Ovary (tissue), 9 donors: ENCODE results near the gene GPA33. TPM values are rescaled to one million over a fixed set of nuclear protein-coding genes. Genes with fewer than 3 reads are reported as not detected.

Experiments used
- DNase-seq, 5 donors: peaks; one replicate each; pipeline ENCODE4 v3.0.0-alpha.2; 2019 to 2020
- H3K27ac ChIP-seq, 2 donors: fragments of 200-600 bp; one replicate each; pipeline versions ENCODE4 v1.5.1 to v1.8.0; 2019 to 2022
- H3K27me3 ChIP-seq: fragments of 200-600 bp; one replicate; pipeline ENCODE4 v1.8.0; 2022
- H3K36me3 ChIP-seq: fragments of 200-600 bp; sonication (generic); one replicate; pipeline ENCODE4 v1.5.1; 2019
- H3K4me1 ChIP-seq: one replicate; pipeline ENCODE4 v1.8.1; 2013; ENCODE audit warnings: mild to moderate bottlenecking, moderate library complexity; ENCODE audit not compliant: insufficient read depth
- H3K4me3 ChIP-seq: fragments of 200-600 bp; sonication (generic); one replicate; pipeline ENCODE4 v1.5.1; 2017
- H3K9me3 ChIP-seq, 2 donors: fragments of 200-600 bp in 1 of 2; sonication (generic) in 1 of 2; one replicate each; pipeline versions ENCODE4 v1.5.1 to v1.8.1; 2013 to 2019; ENCODE audit warnings: mild to moderate bottlenecking in 1 of 2, moderate library complexity in 1 of 2
- CTCF ChIP-seq, 3 donors: fragments of 450-650 bp in 2 of 3; fragments of 200-600 bp in 1 of 3; IDR thresholded peaks; one replicate each; pipeline versions ENCODE4 v1.5.1 to v1.8.0; 2016 to 2022; ENCODE audit warnings: antibody characterized with exemption in 3 of 3, mild to moderate bottlenecking in 1 of 3
- EP300 ChIP-seq: sonication (generic); formaldehyde crosslinking; IDR thresholded peaks from one replicate; pipeline ENCODE4 v1.6.1; 2017; ENCODE audit warnings: antibody characterized with exemption
- POLR2A ChIP-seq: fragments of 450-650 bp; IDR thresholded peaks from one replicate; pipeline ENCODE4 v1.6.1; 2017; ENCODE audit warnings: antibody characterized with exemption, mild to moderate bottlenecking, moderate library complexity
- WGBS, 3 donors: extraction: QIAGEN DNeasy Blood & Tissue Kit in 1 of 3; methylation state at CpG; one replicate each; pipeline versions ENCODE4 v1.1.5 to v1.1.7; 2013 to 2017; 5-methylcytosine and 5-hydroxymethylcytosine counted together
- intact Hi-C, 4 donors: fragments of 100-400 bp; cut with DNase I; formaldehyde crosslinking; loops; one replicate each; pipeline versions ENCODE4 v1.11.0 to v1.15.1; 2022 to 2023
- polyA plus RNA-seq, 2 donors: library from polyadenylated mRNA; stranded (reverse); fragments of 200-250 nt in 1 of 2; fragments of 350-450 nt in 1 of 2; fragmentation: Illumina TruSeq in 1 of 2; extraction: RNeasy Lipid Tissue Mini Kit (QIAGEN cat#74804) in 1 of 2; gene quantifications; one replicate each; pipeline ENCODE4 v1.2.3, GENCODE V29; 2013 to 2014
- small RNA-seq: library from RNA; depleted of rRNA; stranded (forward); fragments of <200 nt; gene quantifications from one replicate; pipeline ENCODE3, GENCODE V24; 2016
- total RNA-seq, 7 donors: library from RNA; depleted of rRNA in 2 of 7; stranded (reverse); fragments of >200 nt in 2 of 7; fragmentation: NEBNext Ultra II Directional in 3 of 7; extraction: Animal tissue kit (Norgen Biotek cat#: 25700) in 3 of 7; gene quantifications; one replicate each; pipeline versions ENCODE4 v1.1.0 to v1.2.4, GENCODE V29; 2016 to 2023
- donor health status: DM: no; HTN: no; CAD: no; lungs with moderate emphysema.
- donor health status: DM: no; HTN: no; CAD: no.
- donor health status: Bipolar disorder and iron deficiency.
- donor health status: DM: yes; HTN: yes; CAD: no.
- donor health status: DM: no; HTN: no; CAD: no.
- donor health status: DM: yes; HTN: yes; CAD: no.

Gene GPA33
- total and polyA plus RNA-seq, 9 donors, result 0.06 to 1.3 (median 0.43) TPM; not detected in 5

GRCh38 chr1:167011560-167012191 is 78.5 kb downstream of the GPA33 start:
- intact Hi-C loops, result no loop called here
- Histone ChIP-seq H3K36me3 (no peaks in the 10 kb centered on the region), H3K4me3 (no peak overlapping the region), H3K4me1 (no peaks in the 10 kb centered on the region), H3K9me3 (no peaks in the 10 kb centered on the region), H3K27ac (no peak overlapping the region), H3K27me3 (no peaks in the 10 kb centered on the region)
- TF ChIP-seq EP300 (no peak), POLR2A (no peak), CTCF (IDR thresholded peaks at IDR 0.05) (no peak)
- WGBS, 3 donors, result 78 to 92% (median 91%) methylated on average over 1 of the region's 1 CpG
- no peak for DNase-seq

- Histone ChIP-seq H3K4me3 (no peak overlapping the region), H3K27ac (no peak overlapping the region), H3K36me3 (no peaks in the 10 kb centered on the region), H3K9me3 (no peaks in the 10 kb centered on the region), H3K4me1 (no peaks in the 10 kb centered on the region), H3K27me3 (no peaks in the 10 kb centered on the region)
- no peak for DNase-seq
- intact Hi-C loops, result no loop called here
- WGBS, 3 donors, result 65 to 74% (median 73%) methylated on average over 2 of the region's 2 CpGs
- TF ChIP-seq POLR2A, result no peak
- no peak for TF ChIP-seq CTCF (IDR thresholded peaks at IDR 0.05)
- no peak for TF ChIP-seq EP300
Measured at GRCh38 chr1:167003711-167004110, 86.5 kb downstream of the GPA33 start.

Small RNAs within 50 kb of the gene (small RNA-seq; reads per million reads assigned to genes)
- gene RNA5SP65, result 2.7 reads per million, percentile 75 among the genes with 10 or more reads in this experiment

Other genes with a start within 250 kb of the GPA33 start
- gene TADA1, start 214.1 kb downstream of the GPA33 start, total RNA-seq, result 10 to 100 TPM; 10.6 to 15.0 (median 11.5) TPM
- gene TADA1, start 214.1 kb downstream of the GPA33 start, polyA plus RNA-seq, result 10 to 100 TPM in 1 of 2 donors, 1 to 10 TPM in 1; 9.8 to 13.5 TPM
- gene ILDR2, start 114.8 kb downstream of the GPA33 start, total RNA-seq, result 10 to 100 TPM in 1 of 7 donors, 1 to 10 TPM in 2, under 1 TPM in 4; 0.15 to 13.0 (median 0.45) TPM
- gene ILDR2, start 114.8 kb downstream of the GPA33 start, polyA plus RNA-seq, result 1 to 10 TPM in 1 of 2 donors, under 1 TPM in 1; 0.21 to 1.4 TPM
- under 1 TPM in 1 of 7 donors, not detected in 6; 0.46 TPM for gene MAEL, start 101.1 kb downstream of the GPA33 start, total RNA-seq
- gene MAEL, start 101.1 kb downstream of the GPA33 start, polyA plus RNA-seq, result under 1 TPM; 0.20 to 0.34 TPM
- under 1 TPM in 5 of 7 donors, not detected in 2; 0.11 to 0.22 (median 0.15) TPM for gene STYXL2, start 3.7 kb upstream of the GPA33 start, total RNA-seq
- under 1 TPM; 0.08 to 0.30 TPM for gene STYXL2, start 3.7 kb upstream of the GPA33 start, polyA plus RNA-seq
- 10 to 100 TPM; 11.4 to 24.6 (median 20.4) TPM for gene POU2F1, start 130.5 kb upstream of the GPA33 start, total RNA-seq
- 1 to 10 TPM; 3.9 to 6.1 TPM for gene POU2F1, start 130.5 kb upstream of the GPA33 start, polyA plus RNA-seq